K562 (cell line): ENCODE measurements around the gene RIPPLY3. TPM values are rescaled to one million over a fixed set of nuclear protein-coding genes. Genes with fewer than 3 reads are reported as not detected.

ENCODE experiments used
- ATAC-seq: fragments of 200-7000 bp; cut with Tn5 transposase; 3 replicates; pipeline ENCODE4 v1.9.1; 2020; ENCODE audit warnings: moderate library complexity
- BruUV-seq: library from RNA; stranded (reverse); fragments of 400-500 nt; replicated peaks from 2 replicates; lab custom pipeline; 2021; lab: Mats Ljungman, UMichigan
- CTCF ChIA-PET: fragments of 300-600 bp; formaldehyde crosslinking; extraction: SDS; loops from one replicate; lab custom pipeline; 2021; ENCODE audit warnings: low intra/inter-chr PET ratio; lab: Yijun Ruan, JAX
- POLR2A ChIA-PET: fragments of 300-600, 350-650 bp; sonication (Branson Sonifier 250); formaldehyde crosslinking; extraction: SDS; loops from one replicate; lab custom pipeline; 2021; ENCODE audit warnings: antibody characterized with exemption, inconsistent platforms; lab: Yijun Ruan, JAX
- DNase-seq, 4 experiments: peaks; one replicate each; pipeline versions ENCODE4 v3.0.0 to v3.0.0-alpha.2; 2011 to 2018; ENCODE audit warnings: low spot score in 3 of 4, mixed read lengths in 3 of 4; ENCODE audit errors: extremely low read depth in 1 of 4
- FAIRE-seq: peaks from 2 replicates; lab custom pipeline; 2011; peaks lifted over from hg19 to GRCh38; lab: Jason Lieb, UNC
- H2AFZ ChIP-seq: 2 replicates; pipeline ENCODE4 v1.6.0; 2011; ENCODE audit warnings: low read depth, low read length, control low read depth, inconsistent platforms
- H3K27ac ChIP-seq: fragments of 200-600 bp; 3 replicates; pipeline ENCODE4 v1.8.0; 2011; ENCODE audit warnings: low read depth, mild to moderate bottlenecking, control low read depth, inconsistent platforms, low read length, moderate library complexity, mixed read lengths; ENCODE audit errors: extremely low read depth
- H3K27me3 ChIP-seq, 2 experiments: fragments of 300-600 bp in 1 of 2; 2 replicates in 1 of 2; 3 replicates in 1 of 2; pipeline versions ENCODE4 v1.6.0 to v1.8.0; 2011; ENCODE audit warnings: inconsistent platforms in 2 of 2, low read length in 2 of 2, mild to moderate bottlenecking in 1 of 2, mixed read lengths in 1 of 2, moderate library complexity in 1 of 2; ENCODE audit not compliant: control insufficient read depth in 2 of 2, insufficient read depth in 2 of 2
- H3K36me3 ChIP-seq: fragments of 300-600 bp; 3 replicates; pipeline ENCODE4 v1.8.0; 2011; ENCODE audit warnings: mild to moderate bottlenecking, low read length, inconsistent platforms; ENCODE audit not compliant: control insufficient read depth, insufficient read depth
- H3K4me1 ChIP-seq, 2 experiments: fragments of 200-600 bp in 1 of 2; replicated peaks in 1 of 2; 2 replicates in 1 of 2; 3 replicates in 1 of 2; pipeline versions ENCODE4 v1.5.1 to v1.8.0; 2011; ENCODE audit warnings: inconsistent platforms in 2 of 2, low read length in 2 of 2, mild to moderate bottlenecking in 1 of 2, mixed read lengths in 1 of 2, moderate library complexity in 1 of 2; ENCODE audit not compliant: control insufficient read depth in 2 of 2, insufficient read depth in 2 of 2
- H3K4me2 ChIP-seq: 2 replicates; pipeline ENCODE4 v1.6.1; 2011; ENCODE audit warnings: low read length, control low read depth, inconsistent platforms, mixed read lengths; ENCODE audit not compliant: insufficient read depth
- H3K4me3 ChIP-seq: fragments of 200-600 bp; sonication (generic), shearing (Covaris generic); 2 replicates; pipeline ENCODE4 v1.5.1; 2016; ENCODE audit warnings: control low read depth, inconsistent platforms
- H3K79me2 ChIP-seq: fragments of 200-600 bp; 3 replicates; pipeline ENCODE4 v1.8.0; 2011; ENCODE audit warnings: low read length, inconsistent platforms; ENCODE audit not compliant: control insufficient read depth, insufficient read depth
- H3K9ac ChIP-seq, 2 experiments: 2 replicates each; pipeline versions ENCODE4 v1.6.0 to v1.6.1; 2011; ENCODE audit warnings: low read depth in 2 of 2, low read length in 2 of 2, control low read depth in 1 of 2, inconsistent platforms in 1 of 2, mild to moderate bottlenecking in 1 of 2, mixed read lengths in 1 of 2; ENCODE audit not compliant: insufficient read depth in 1 of 2
- H3K9me1 ChIP-seq: one replicate; pipeline ENCODE4 v1.6.0; 2011; ENCODE audit warnings: inconsistent platforms, mild to moderate bottlenecking, low read length, moderate library complexity; ENCODE audit not compliant: control insufficient read depth, insufficient read depth
- H3K9me3 ChIP-seq: replicated peaks from 2 replicates; pipeline ENCODE4 v1.5.1; 2011; ENCODE audit warnings: low read depth, low read length, inconsistent platforms; ENCODE audit not compliant: control insufficient read depth, insufficient read depth
- H4K20me1 ChIP-seq: replicated peaks from 2 replicates; pipeline ENCODE4 v1.6.1; 2011; ENCODE audit warnings: low read length, inconsistent platforms, mixed read lengths; ENCODE audit not compliant: control insufficient read depth, insufficient read depth
- CBFA2T2 ChIP-seq: fragments of 450-650 bp; conservative IDR thresholded peaks from 2 replicates; pipeline ENCODE4 v1.6.1; 2017; ENCODE audit warnings: mild to moderate bottlenecking
- CGGBP1 ChIP-seq: fragments of 250-450 bp; sonication (Bioruptor Pico); IDR thresholded peaks from 2 replicates; pipeline ENCODE4 v1.9.0; 2021; ENCODE audit warnings: mild to moderate bottlenecking
- DACH1 ChIP-seq: fragments of 450-650 bp; IDR thresholded peaks from 2 replicates; pipeline ENCODE4 v1.6.1; 2018; ENCODE audit not compliant: partially characterized antibody
- FOXP1 ChIP-seq: sonication (generic); formaldehyde crosslinking; IDR thresholded peaks from 2 replicates; pipeline ENCODE4 v1.8.0; 2022; ENCODE audit warnings: mild to moderate bottlenecking, missing genetic modification reagents
- HCFC1 ChIP-seq: IDR thresholded peaks from 2 replicates; pipeline ENCODE4 v1.6.1; 2012; ENCODE audit warnings: low read depth, low read length, improper control_type of control experiment
- NUFIP1 ChIP-seq: fragments of 450-650 bp; IDR thresholded peaks from 2 replicates; pipeline ENCODE4 v1.6.1; 2018; ENCODE audit not compliant: partially characterized antibody
- OTX1 ChIP-seq: fragments of 450-650 bp; formaldehyde crosslinking; IDR thresholded peaks from 2 replicates; pipeline ENCODE4 v1.4.0; 2022; ENCODE audit warnings: mild to moderate bottlenecking
- PBX2 ChIP-seq, 2 experiments: IDR thresholded peaks in 1 of 2; conservative IDR thresholded peaks in 1 of 2; 2 replicates each; pipeline ENCODE4 v1.6.1; 2016; ENCODE audit warnings: low read depth in 2 of 2, mild to moderate bottlenecking in 1 of 2, missing compliant biosample characterization in 1 of 2, missing genetic modification characterization in 1 of 2, moderate library complexity in 1 of 2
- RFX1 ChIP-seq: fragments of 450-650 bp; IDR thresholded peaks from 2 replicates; pipeline ENCODE4 v1.6.1; 2016; ENCODE audit warnings: mild to moderate bottlenecking, moderate library complexity
- SAFB2 ChIP-seq: fragments of 200-400 bp; formaldehyde crosslinking; IDR thresholded peaks from 2 replicates; pipeline ENCODE4 v1.6.1; 2018; ENCODE audit warnings: borderline replicate concordance, low read length, low read depth, moderate library complexity; ENCODE audit not compliant: severe bottlenecking
- SMAD3 ChIP-seq: fragments of 450-650 bp; formaldehyde crosslinking; conservative IDR thresholded peaks from 2 replicates; pipeline ENCODE4 v1.4.0; 2020; ENCODE audit warnings: mild to moderate bottlenecking
- THRAP3 ChIP-seq: fragments of 450-650 bp; IDR thresholded peaks from 2 replicates; pipeline ENCODE4 v1.6.1; 2016; ENCODE audit warnings: mild to moderate bottlenecking, inconsistent platforms, borderline replicate concordance
- ZC3H4 ChIP-seq: sonication (generic); formaldehyde crosslinking; IDR thresholded peaks from 2 replicates; pipeline ENCODE4 v1.9.0; 2021; ENCODE audit warnings: missing genetic modification reagents, borderline replicate concordance
- ZNF311 ChIP-seq: fragments of 250-450 bp; sonication (Bioruptor Pico); IDR thresholded peaks from 2 replicates; pipeline ENCODE4 v1.4.0; 2020; ENCODE audit warnings: mild to moderate bottlenecking, moderate library complexity
- ZNF444 ChIP-seq: fragments of 250-450 bp; sonication (Bioruptor Pico); IDR thresholded peaks from 2 replicates; pipeline ENCODE4 v1.4.0; 2020; ENCODE audit warnings: mild to moderate bottlenecking, moderate library complexity
- in situ Hi-C: fragments of 300-500 bp; cut with MboI; formaldehyde crosslinking; loops from 4 replicates; pipeline ENCODE4 v1.15.0; 2018; ENCODE audit warnings: inconsistent platforms, mixed read lengths
- intact Hi-C: fragments of 100-400 bp; cut with micrococcal nuclease; formaldehyde crosslinking; loops from 2 replicates; pipeline ENCODE4 v1.14.2; 2022
- polyA plus RNA-seq, 8 experiments: library from polyadenylated mRNA; depleted of rRNA in 4 of 8; stranded (reverse) in 5 of 8; unstranded in 3 of 8; fragments of >200 nt; fragmentation: Nextera tagmentation in 2 of 8; fragmentation: Illumina TruSeq in 1 of 8; extraction: Ambion mirVana in 2 of 8; extraction: Trizol in 1 of 8; gene quantifications; 2 replicates each; pipeline versions ENCODE4 v1.2.1 to v1.2.3, GENCODE V29; 2011 to 2014; ENCODE audit warnings: inconsistent platforms in 1 of 8, missing spikeins in 1 of 8
- total RNA-seq, 7 experiments: library from RNA; depleted of rRNA in 6 of 7; stranded (reverse); fragments of >200 nt in 6 of 7; fragmentation: Illumina TruSeq in 2 of 7; extraction: Trizol in 2 of 7; gene quantifications; 2 replicates each; pipeline versions ENCODE4 v1.2.1 to v1.2.3, GENCODE V29; 2011 to 2021; ENCODE audit warnings: low replicate concordance in 1 of 7
- TF ChIP-seq, protein P1 (sequence below): fragments of 450-650 bp; IDR thresholded peaks from 2 replicates; pipeline ENCODE4 v1.6.1; 2016; ENCODE audit warnings: borderline replicate concordance

Gene RIPPLY3
- total and polyA plus RNA-seq, 9 of the 15 experiments (the other 6 are each of a cell fraction or from before 2014, with no cell fraction given), result not detected

- Histone ChIP-seq H3K9ac (no peak overlapping the region), H3K4me3 (no peak overlapping the region), H3K4me2 (no peak overlapping the region), H3K36me3 (peaks cover 12% of the 10 kb centered on the region; the same call in 2 of the 3 replicates), H2AFZ (no peak overlapping the region), H3K9me3 (no peaks in the 10 kb centered on the region), H4K20me1 (no peaks in the 10 kb centered on the region), H3K27me3 (no peaks in the 10 kb centered on the region), H3K27ac (no peak overlapping the region), H3K9me1 (no peaks in the 10 kb centered on the region), H3K4me1 (no peaks in the 10 kb centered on the region; a peak in 1 of 5 replicates), H3K79me2 (no peaks in the 10 kb centered on the region)
- DNase-seq (no peak), FAIRE-seq (no peak), ATAC-seq (no peak)
- TF ChIP-seq ZNF444 (CRISPR knock-in tag) (no peak), PBX2 (CRISPR knock-in tag; IDR thresholded peaks at IDR 0.05; ENCODE audit: low read depth) (no peak), PBX2 (tag; conservative IDR thresholded peaks at IDR 0.05; ENCODE audit: low read depth) (no peak), CBFA2T2 (no peak), OTX1 (CRISPR knock-in tag) (no peak), ZC3H4 (CRISPR knock-in tag) (no peak), SMAD3 (no peak), SAFB2 (no peak), ZNF311 (no peak), THRAP3 (no peak), RFX1 (no peak), CGGBP1 (no peak), HCFC1 (no peak), NUFIP1 (no peak), FOXP1 (CRISPR knock-in tag) (no peak), DACH1 (no peak)
- TF ChIP-seq, protein P1, sequence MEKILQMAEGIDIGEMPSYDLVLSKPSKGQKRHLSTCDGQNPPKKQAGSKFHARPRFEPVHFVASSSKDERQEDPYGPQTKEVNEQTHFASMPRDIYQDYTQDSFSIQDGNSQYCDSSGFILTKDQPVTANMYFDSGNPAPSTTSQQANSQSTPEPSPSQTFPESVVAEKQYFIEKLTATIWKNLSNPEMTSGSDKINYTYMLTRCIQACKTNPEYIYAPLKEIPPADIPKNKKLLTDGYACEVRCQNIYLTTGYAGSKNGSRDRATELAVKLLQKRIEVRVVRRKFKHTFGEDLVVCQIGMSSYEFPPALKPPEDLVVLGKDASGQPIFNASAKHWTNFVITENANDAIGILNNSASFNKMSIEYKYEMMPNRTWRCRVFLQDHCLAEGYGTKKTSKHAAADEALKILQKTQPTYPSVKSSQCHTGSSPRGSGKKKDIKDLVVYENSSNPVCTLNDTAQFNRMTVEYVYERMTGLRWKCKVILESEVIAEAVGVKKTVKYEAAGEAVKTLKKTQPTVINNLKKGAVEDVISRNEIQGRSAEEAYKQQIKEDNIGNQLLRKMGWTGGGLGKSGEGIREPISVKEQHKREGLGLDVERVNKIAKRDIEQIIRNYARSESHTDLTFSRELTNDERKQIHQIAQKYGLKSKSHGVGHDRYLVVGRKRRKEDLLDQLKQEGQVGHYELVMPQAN, result no peak
- in situ Hi-C loops, result no loop called here
- ChIA-PET POLR2A (interaction anchor here (0.6 kb wide), 1 partner anchor 118 kb away, joined by 3 read pairs; no protein-coding TSS in a partner anchor), CTCF (no interaction called here)
- intact Hi-C loops, result no loop called here
- BruUV-seq, result no TSS peak
Observed at GRCh38 chr21:37064841-37065240, 58.3 kb downstream of the RIPPLY3 start.
